Measurements from ENCODE around the gene LRRC4C. TPM values are rescaled to one million over a fixed set of nuclear protein-coding genes. Genes with fewer than 3 reads are reported as not detected.

The LRRC4C gene
- total RNA-seq, 2 experiments from 2014 or later, result not detected

- ATAC-seq (ENCODE audit: poor library complexity) (no peak), DNase-seq (no peak)
- H3K9me3 ChIP-seq (ENCODE audit: control insufficient read depth in 1 of 2, insufficient read depth in 1 of 2, low read length in 2 of 2), result peaks cover 0 to 3% of the 10 kb centered on the region in 2 experiments
- no peaks in the 10 kb centered on the region for H3K27me3 ChIP-seq (ENCODE audit: control insufficient read depth in 1 of 2, insufficient read depth in 2 of 2, low read length in 2 of 2)
- H3K36me3 ChIP-seq (ENCODE audit: insufficient read depth, low read length), result no peaks in the 10 kb centered on the region
- CTCF ChIA-PET, result no interaction called here
- POLR2A ChIA-PET, result no interaction called here
- H3K27me3 Mint-ChIP-seq, result no peaks in the 10 kb centered on the region
- H3K9me3 Mint-ChIP-seq, result peaks cover 15% of the 10 kb centered on the region
- H3K27ac ChIP-seq (ENCODE audit: low read depth in 1 of 2, low read length in 2 of 2), result no peak overlapping the region
- no peaks in the 10 kb centered on the region for H3K36me3 Mint-ChIP-seq (ENCODE audit: low read depth)
- H3K4me3 Mint-ChIP-seq, result no peak overlapping the region
- no peak overlapping the region for H3K4me3 ChIP-seq (ENCODE audit: low read length)
- no peak overlapping the region for H3K27ac Mint-ChIP-seq
- H3K4me1 ChIP-seq (ENCODE audit: insufficient read depth, low read length), result no peaks in the 10 kb centered on the region
- TF ChIP-seq CTCF (IDR thresholded peaks at IDR 0.05), result no peak
- intact Hi-C loops (cut with DNase I, micrococcal nuclease), result no loop called here
- no peaks in the 10 kb centered on the region for H3K4me1 Mint-ChIP-seq (ENCODE audit: low read depth)
These were observed 324.5 kb downstream of the LRRC4C start for GRCh38 chr11:41134971-41135370.

GRCh38 chr11:41133023-41133422 lies 326.4 kb downstream of the LRRC4C start:
- H3K27ac ChIP-seq (ENCODE audit: low read depth in 1 of 2, low read length in 2 of 2), result no peak overlapping the region
- CTCF ChIA-PET, result no interaction called here
- H3K27ac Mint-ChIP-seq, result no peak overlapping the region
- no peaks in the 10 kb centered on the region for H3K27me3 ChIP-seq (ENCODE audit: control insufficient read depth in 1 of 2, insufficient read depth in 2 of 2, low read length in 2 of 2)
- ATAC-seq (ENCODE audit: poor library complexity) (no peak), DNase-seq (no peak)
- H3K4me1 ChIP-seq (ENCODE audit: insufficient read depth, low read length), result no peaks in the 10 kb centered on the region
- peaks cover 0 to 3% of the 10 kb centered on the region in 2 experiments for H3K9me3 ChIP-seq (ENCODE audit: control insufficient read depth in 1 of 2, insufficient read depth in 1 of 2, low read length in 2 of 2)
- no peaks in the 10 kb centered on the region for H3K36me3 Mint-ChIP-seq (ENCODE audit: low read depth)
- TF ChIP-seq CTCF (IDR thresholded peaks at IDR 0.05), result no peak
- intact Hi-C loops (cut with DNase I, micrococcal nuclease), result no loop called here
- no peaks in the 10 kb centered on the region for H3K4me1 Mint-ChIP-seq (ENCODE audit: low read depth)
- H3K27me3 Mint-ChIP-seq, result no peaks in the 10 kb centered on the region
- H3K4me3 ChIP-seq (ENCODE audit: low read length), result no peak overlapping the region
- H3K9me3 Mint-ChIP-seq, result peaks cover 13% of the 10 kb centered on the region
- no peaks in the 10 kb centered on the region for H3K36me3 ChIP-seq (ENCODE audit: insufficient read depth, low read length)
- H3K4me3 Mint-ChIP-seq, result no peak overlapping the region
- POLR2A ChIA-PET, result no interaction called here

- Histone ChIP-seq H3K27ac (ENCODE audit: low read depth in 1 of 2, low read length in 2 of 2) (no peak overlapping the region), H3K36me3 (ENCODE audit: insufficient read depth, low read length) (no peaks in the 10 kb centered on the region), H3K4me3 (ENCODE audit: low read length) (no peak overlapping the region), H3K4me1 (ENCODE audit: insufficient read depth, low read length) (no peaks in the 10 kb centered on the region), H3K9me3 (ENCODE audit: control insufficient read depth in 1 of 2, insufficient read depth in 1 of 2, low read length in 2 of 2) (no peaks in the 10 kb centered on the region), H3K27me3 (ENCODE audit: control insufficient read depth in 1 of 2, insufficient read depth in 2 of 2, low read length in 2 of 2) (no peaks in the 10 kb centered on the region)
- DNase-seq, result no peak
- CTCF ChIA-PET, result no interaction called here
- no peaks in the 10 kb centered on the region for H3K4me1 Mint-ChIP-seq (ENCODE audit: low read depth)
- H3K36me3 Mint-ChIP-seq (ENCODE audit: low read depth), result no peaks in the 10 kb centered on the region
- no peak overlapping the region for H3K27ac Mint-ChIP-seq
- intact Hi-C loops (cut with DNase I, micrococcal nuclease), result no loop called here
- H3K9me3 Mint-ChIP-seq, result peaks cover 6% of the 10 kb centered on the region
- no peak overlapping the region for H3K4me3 Mint-ChIP-seq
- ATAC-seq (ENCODE audit: poor library complexity), result no peak
- POLR2A ChIA-PET, result no interaction called here
- no peak for TF ChIP-seq CTCF (IDR thresholded peaks at IDR 0.05)
- no peaks in the 10 kb centered on the region for H3K27me3 Mint-ChIP-seq
These were observed 337.9 kb downstream of the LRRC4C start for GRCh38 chr11:41121600-41121999.

Measured in CD4-positive, alpha-beta T cell (primary cell).